ENCODE results near the gene RNU5D-1. TPM values are rescaled to one million over a fixed set of nuclear protein-coding genes. Genes with fewer than 3 reads are reported as not detected.
A peak's percentile ranks its signal among the peaks of the same experiment; 100 is the strongest.

The RNU5D-1 gene
- total RNA-seq, 1 donor from 2014 or later, result not detected

GRCh38 chr1:44733365-44733764 is 2.4 kb upstream of the RNU5D-1 start:
- DNase-seq (ENCODE audit: low spot score), result no peak

- DNase-seq (ENCODE audit: low spot score), result no peak
These were observed 5.8 kb downstream of the RNU5D-1 start for GRCh38 chr1:44724955-44725698.

- DNase-seq (ENCODE audit: low spot score), result no peak
These were observed 6.5 kb downstream of the RNU5D-1 start for GRCh38 chr1:44724296-44724954.

- DNase-seq (ENCODE audit: low spot score), result no peak
These were observed 7.3 kb downstream of the RNU5D-1 start for GRCh38 chr1:44723496-44724295.

GRCh38 chr1:44723064-44723463 is 7.9 kb downstream of the RNU5D-1 start:
- DNase-seq (ENCODE audit: low spot score), result no peak

DNA sequence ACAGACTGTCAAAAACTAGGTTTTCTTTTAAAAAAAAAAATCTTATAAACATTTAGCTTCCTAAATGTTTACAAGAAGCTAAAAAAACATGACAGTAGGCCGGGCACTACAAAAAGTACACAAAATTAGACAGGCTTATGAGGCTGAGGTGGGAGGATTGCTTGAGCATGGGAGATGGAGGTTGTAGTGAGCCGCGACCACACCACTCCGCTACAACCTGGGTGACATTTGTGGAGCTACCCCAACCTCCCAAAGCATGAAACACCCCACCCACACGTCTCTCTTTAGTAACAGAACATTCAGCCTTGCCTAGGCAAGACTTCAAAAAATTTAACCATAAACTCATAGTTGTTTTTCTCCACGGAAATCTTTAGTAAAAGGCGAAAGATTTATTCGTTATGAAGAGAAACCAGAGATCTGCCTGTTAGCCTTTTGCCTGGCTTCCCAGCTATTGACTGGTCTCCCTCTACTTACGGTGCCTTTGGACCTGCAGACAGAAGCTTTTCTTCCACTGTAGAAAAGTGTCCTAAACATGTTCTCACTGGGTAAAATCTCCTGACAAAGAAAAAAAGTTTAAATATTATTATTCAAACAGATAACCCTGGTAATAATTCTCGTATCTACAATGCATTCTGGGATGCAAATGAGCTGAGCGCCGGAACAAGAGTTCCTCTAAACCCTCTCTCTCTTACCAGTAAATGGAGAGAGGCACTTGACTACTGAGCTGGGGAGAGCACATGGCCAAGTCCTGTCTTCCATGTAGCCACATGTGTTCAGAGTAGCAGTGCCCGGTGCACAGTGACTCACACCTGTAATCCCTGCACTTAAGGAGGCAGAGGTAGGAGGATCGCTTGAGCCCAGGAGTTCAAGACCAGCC is 9.2 kb downstream of the RNU5D-1 start:
- peak; percentile 77 for DNase-seq (ENCODE audit: low spot score)

GRCh38 chr1:44720281-44720680 is 10.7 kb downstream of the RNU5D-1 start:
- no peak for DNase-seq (ENCODE audit: low spot score)

DNA sequence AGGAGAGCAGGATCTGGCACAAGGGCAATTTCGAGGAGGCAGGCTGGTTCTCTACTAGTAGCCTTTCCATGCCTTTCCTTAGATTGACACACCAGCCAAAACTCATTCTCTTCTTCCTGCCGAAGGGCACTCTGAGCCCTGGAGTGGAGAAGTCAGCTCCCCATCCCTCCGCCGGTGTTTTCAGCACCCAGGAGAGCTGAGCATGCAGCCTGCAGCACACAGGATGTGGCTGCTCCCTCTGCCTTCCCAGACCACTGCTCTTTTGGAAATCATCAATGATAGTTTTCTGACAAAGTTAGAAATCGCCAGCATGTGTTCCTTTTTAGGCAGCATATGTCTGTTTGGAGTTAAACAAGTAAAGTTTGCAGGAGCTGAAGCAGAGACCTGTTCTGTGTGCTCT is 11.7 kb downstream of the RNU5D-1 start:
- no peak for DNase-seq (ENCODE audit: low spot score)

DNA sequence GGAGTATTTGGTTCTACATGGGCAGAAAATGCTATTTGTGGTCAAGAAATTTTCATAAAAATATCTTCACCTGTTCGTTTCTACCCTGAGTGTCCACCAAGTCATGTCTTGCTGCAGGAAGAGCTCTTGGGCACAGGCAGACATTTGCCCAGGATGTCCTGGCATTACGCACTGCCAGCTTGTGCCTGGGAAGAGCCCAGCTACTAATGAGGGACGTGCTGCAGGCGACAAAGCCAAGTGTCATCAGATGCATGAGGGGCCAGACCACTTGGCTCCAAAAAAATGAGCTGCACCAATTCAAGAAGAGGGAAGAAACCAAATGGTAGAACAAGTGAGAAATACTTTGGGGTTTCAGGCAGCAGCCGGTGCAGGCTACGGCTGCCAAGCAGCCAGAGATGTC is 12.9 kb downstream of the RNU5D-1 start:
- no peak for DNase-seq (ENCODE audit: low spot score)

GRCh38 chr1:44717653-44718052 is 13.3 kb downstream of the RNU5D-1 start:
- no peak for DNase-seq (ENCODE audit: low spot score)

GRCh38 chr1:44717156-44717555 is 13.8 kb downstream of the RNU5D-1 start:
- no peak for DNase-seq (ENCODE audit: low spot score)

GRCh38 chr1:44714944-44715571 is 15.9 kb downstream of the RNU5D-1 start:
- peak; percentile 81 for DNase-seq (ENCODE audit: low spot score)

GRCh38 chr1:44714532-44714931 is 16.4 kb downstream of the RNU5D-1 start:
- DNase-seq (ENCODE audit: low spot score), result no peak

GRCh38 chr1:44713321-44713781 is 17.6 kb downstream of the RNU5D-1 start:
- no peak for DNase-seq (ENCODE audit: low spot score)

DNA sequence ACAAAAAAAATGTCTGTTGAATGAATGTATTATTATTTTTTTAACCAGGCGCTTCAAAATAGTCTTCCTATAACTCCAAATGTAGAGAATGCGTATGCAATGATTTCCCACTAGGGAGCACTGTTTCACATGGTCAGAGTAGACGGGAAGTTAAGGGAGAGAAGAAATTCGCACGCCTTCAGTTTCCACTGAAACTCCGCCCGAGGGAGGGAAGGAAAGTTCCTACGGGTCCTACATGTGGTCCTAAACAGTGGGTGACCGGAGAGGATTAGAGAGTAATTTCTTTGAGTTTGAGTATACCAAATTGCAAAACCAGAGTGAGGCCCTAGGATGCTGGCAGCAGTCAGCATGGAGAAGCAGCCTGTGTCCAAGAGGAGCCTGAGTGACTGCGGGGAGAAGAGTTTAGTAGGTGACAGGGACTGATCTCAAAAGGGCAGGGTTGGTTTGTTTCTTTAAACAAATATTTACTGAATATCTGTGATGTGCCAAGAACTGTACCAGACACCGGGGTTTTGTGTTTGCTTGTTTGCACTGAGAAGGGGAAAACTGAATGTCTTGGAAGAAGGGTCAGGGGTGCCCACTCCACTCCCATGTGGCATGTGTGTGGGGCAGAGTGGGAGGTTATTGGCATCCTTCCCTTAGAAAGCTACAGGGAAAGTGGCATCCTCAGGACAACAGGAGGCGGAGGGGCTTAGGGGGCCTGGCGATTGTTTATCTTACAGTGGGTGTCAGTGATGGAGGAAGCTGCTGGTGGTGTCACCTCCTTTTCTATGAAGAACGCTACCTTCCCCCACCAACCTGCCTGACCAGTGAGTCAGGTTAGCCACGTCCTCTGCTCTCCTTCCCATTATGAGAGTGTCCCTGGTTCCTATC is 22.8 kb downstream of the RNU5D-1 start:
- no peak for DNase-seq (ENCODE audit: low spot score)

GRCh38 chr1:44707112-44707881 is 23.7 kb downstream of the RNU5D-1 start:
- DNase-seq (ENCODE audit: low spot score), result no peak

- no peak for DNase-seq (ENCODE audit: low spot score)
These were observed 25.0 kb downstream of the RNU5D-1 start for GRCh38 chr1:44705938-44706337.

DNA sequence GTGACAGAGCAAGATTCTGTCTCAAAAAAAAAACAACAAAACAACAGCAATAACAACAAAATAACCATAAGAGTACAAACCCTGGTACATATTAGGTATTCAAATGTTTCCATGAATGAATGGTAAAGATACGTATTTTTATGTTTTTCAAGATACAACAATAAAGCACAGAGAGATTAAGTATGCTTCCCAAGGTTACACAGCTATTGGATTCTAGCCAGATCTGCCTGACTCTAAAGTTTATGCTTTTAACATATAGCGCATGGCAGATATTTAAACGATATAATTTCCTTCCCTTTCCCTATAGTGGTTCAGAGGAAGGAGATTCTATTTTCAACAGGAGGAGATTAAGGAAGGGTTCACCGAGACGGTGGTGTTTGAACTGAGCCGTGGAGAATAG is 25.5 kb downstream of the RNU5D-1 start:
- no peak for DNase-seq (ENCODE audit: low spot score)

DNA sequence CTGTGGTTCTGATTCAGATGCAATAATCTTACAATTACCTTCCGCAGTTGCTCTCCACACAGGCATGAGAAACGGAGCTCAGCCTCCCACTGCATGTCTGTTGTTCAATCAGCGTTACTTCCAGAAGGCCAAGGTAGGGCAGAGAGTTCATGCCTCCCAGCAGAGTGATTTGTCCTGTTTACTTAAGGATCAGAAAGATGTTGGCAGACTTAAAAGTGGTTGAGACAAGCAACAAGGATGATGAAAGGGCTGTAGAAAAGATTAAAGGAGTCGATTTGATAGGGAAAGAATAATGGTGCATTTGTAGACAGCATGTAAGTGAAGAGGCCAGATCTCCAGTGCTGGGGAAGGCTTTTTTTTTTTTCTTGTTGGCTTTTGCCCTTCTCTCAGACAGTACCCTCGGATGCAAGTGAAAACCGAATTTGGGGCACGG is 29.8 kb downstream of the RNU5D-1 start:
- no peak for DNase-seq (ENCODE audit: low spot score)

Data from ureter (tissue), 1 donor.